Measurements from ENCODE around the gene MYH7B.

Gene MYH7B

GRCh38 chr20:34996243-34997028 lies 40.8 kb downstream of the MYH7B start:
- Histone ChIP-seq H3K4me3 (ENCODE audit: low read length) (no peak overlapping the region), H3K36me3 (ENCODE audit: insufficient read depth, low read length) (peaks cover 76% of the 10 kb centered on the region), H3K4me1 (ENCODE audit: control insufficient read depth, insufficient read depth, low read length) (no peaks in the 10 kb centered on the region), H3K27me3 (ENCODE audit: control insufficient read depth, insufficient read depth, low read length) (no peaks in the 10 kb centered on the region), H3K4me2 (ENCODE audit: low read length) (no peak overlapping the region), H3K9me3 (replicated peaks; ENCODE audit: low read length) (no peaks in the 10 kb centered on the region), H3K9ac (ENCODE audit: low read depth, low read length) (no peak overlapping the region)

DNA sequence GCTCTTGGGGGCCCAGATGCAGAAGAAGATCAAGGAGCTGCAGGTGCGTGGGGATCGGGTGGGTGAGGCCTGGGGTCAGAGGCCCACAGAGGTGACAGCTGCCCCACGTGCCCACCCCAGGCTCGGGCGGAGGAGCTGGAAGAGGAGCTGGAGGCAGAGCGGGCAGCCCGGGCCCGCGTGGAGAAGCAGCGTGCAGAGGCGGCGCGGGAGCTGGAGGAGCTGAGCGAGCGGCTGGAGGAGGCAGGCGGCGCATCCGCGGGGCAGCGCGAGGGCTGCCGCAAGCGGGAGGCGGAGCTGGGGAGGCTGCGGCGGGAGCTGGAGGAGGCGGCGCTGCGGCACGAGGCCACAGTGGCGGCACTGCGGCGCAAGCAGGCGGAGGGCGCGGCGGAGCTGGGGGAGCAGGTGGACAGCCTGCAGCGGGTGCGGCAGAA lies 41.5 kb downstream of the MYH7B start:
- Histone ChIP-seq H3K36me3 (ENCODE audit: insufficient read depth, low read length) (peaks cover 83% of the 10 kb centered on the region), H3K9ac (ENCODE audit: low read depth, low read length) (no peak overlapping the region), H3K4me1 (ENCODE audit: control insufficient read depth, insufficient read depth, low read length) (no peaks in the 10 kb centered on the region), H3K4me2 (ENCODE audit: low read length) (no peak overlapping the region), H3K27me3 (ENCODE audit: control insufficient read depth, insufficient read depth, low read length) (no peaks in the 10 kb centered on the region), H3K4me3 (ENCODE audit: low read length) (no peak overlapping the region), H3K9me3 (replicated peaks; ENCODE audit: low read length) (no peaks in the 10 kb centered on the region)

DNA sequence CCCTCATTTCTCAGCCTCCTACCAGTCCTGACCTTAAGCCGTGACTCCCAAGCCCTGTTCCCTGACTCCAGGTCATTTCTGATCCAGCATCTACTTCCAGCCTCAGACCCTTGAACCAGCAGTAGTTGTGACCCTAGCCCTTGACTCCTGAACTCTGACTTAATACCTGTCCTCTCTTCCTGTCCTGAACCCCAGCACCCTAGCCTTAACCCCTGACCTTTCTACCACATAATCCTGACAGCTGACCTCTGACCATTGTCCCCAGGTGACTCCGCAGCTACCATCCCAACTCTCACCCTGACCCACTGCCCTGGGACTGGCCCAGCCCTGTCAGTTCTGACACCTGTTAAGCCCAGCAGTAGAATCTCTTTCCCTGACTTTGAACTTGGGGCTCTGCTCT lies 42.1 kb downstream of the MYH7B start:
- no peaks in the 10 kb centered on the region for H3K9me3 ChIP-seq (replicated peaks; ENCODE audit: low read length)
- no peak overlapping the region for H3K4me2 ChIP-seq (ENCODE audit: low read length)
- H3K4me1 ChIP-seq (ENCODE audit: control insufficient read depth, insufficient read depth, low read length) = no peaks in the 10 kb centered on the region
- H3K27me3 ChIP-seq (ENCODE audit: control insufficient read depth, insufficient read depth, low read length) = no peaks in the 10 kb centered on the region
- no peak overlapping the region for H3K4me3 ChIP-seq (ENCODE audit: low read length)
- no peak overlapping the region for H3K9ac ChIP-seq (ENCODE audit: low read depth, low read length)
- peaks cover 89% of the 10 kb centered on the region for H3K36me3 ChIP-seq (ENCODE audit: insufficient read depth, low read length)

DNA sequence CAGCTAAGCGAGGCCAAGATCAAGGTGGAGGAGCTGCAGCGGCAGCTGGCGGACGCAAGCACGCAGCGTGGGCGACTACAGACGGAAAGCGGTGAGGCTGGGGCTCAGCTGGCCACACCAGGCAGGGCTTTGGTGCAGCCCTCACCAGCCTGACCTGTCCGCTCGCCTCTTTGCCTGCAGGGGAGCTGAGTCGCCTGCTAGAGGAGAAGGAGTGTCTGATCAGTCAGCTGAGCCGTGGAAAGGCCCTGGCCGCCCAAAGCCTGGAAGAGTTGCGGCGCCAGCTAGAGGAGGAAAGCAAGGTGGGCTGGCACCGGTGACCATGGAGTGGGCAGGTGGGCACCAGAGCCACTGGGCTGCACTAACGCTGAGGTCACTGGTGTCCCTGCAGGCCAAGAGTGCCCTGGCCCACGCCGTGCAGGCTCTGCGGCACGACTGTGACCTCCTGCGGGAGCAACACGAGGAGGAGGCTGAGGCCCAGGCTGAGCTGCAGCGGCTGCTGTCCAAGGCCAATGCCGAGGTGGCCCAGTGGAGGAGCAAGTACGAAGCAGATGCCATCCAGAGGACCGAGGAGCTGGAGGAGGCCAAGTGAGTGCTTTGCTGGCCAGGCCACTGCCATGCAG lies 42.8 kb downstream of the MYH7B start:
- peaks cover 86% of the 10 kb centered on the region for H3K36me3 ChIP-seq (ENCODE audit: insufficient read depth, low read length)
- H3K4me1 ChIP-seq (ENCODE audit: control insufficient read depth, insufficient read depth, low read length) = no peaks in the 10 kb centered on the region
- H3K4me2 ChIP-seq (ENCODE audit: low read length) = no peak overlapping the region
- H3K9ac ChIP-seq (ENCODE audit: low read depth, low read length) = no peak overlapping the region
- no peaks in the 10 kb centered on the region for H3K9me3 ChIP-seq (replicated peaks; ENCODE audit: low read length)
- no peak overlapping the region for H3K4me3 ChIP-seq (ENCODE audit: low read length)
- no peaks in the 10 kb centered on the region for H3K27me3 ChIP-seq (ENCODE audit: control insufficient read depth, insufficient read depth, low read length)

DNA sequence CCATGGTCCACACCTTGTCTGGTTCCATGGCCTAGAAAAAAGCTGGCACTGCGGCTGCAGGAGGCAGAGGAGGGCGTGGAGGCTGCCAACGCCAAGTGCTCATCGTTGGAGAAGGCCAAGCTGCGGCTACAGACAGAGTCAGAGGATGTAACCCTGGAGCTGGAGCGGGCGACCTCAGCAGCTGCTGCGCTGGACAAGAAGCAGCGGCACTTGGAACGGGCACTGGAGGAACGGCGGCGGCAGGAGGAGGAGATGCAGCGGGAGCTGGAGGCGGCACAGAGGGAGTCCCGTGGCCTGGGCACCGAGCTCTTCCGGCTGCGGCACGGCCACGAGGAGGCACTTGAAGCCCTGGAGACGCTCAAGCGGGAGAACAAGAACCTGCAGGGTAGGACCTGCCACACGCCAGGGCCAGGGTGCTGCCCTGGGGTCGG lies 43.4 kb downstream of the MYH7B start:
- H3K4me3 ChIP-seq (ENCODE audit: low read length) = no peak overlapping the region
- H3K9ac ChIP-seq (ENCODE audit: low read depth, low read length) = no peak overlapping the region
- no peak overlapping the region for H3K4me2 ChIP-seq (ENCODE audit: low read length)
- peaks cover 85% of the 10 kb centered on the region for H3K36me3 ChIP-seq (ENCODE audit: insufficient read depth, low read length)
- no peaks in the 10 kb centered on the region for H3K4me1 ChIP-seq (ENCODE audit: control insufficient read depth, insufficient read depth, low read length)
- no peaks in the 10 kb centered on the region for H3K9me3 ChIP-seq (replicated peaks; ENCODE audit: low read length)
- no peaks in the 10 kb centered on the region for H3K27me3 ChIP-seq (ENCODE audit: control insufficient read depth, insufficient read depth, low read length)

DNA sequence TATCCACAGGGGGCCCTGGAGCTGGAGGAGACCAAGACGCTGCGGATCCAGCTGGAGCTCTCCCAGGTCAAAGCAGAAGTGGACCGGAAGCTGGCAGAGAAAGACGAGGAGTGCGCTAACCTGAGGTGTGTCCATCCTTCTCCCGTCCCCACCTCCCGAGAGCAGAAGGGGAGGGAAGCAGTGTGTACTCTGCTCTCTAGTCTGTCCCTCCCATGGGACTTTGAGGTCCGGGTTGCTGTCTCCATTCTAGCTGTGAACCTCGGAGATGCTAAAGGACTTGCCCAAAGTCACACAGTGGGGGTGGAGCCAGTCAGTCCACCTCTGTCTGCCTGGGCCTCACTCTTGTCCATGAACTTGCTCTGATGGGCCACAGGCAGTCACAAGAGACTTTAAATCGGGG lies 44.1 kb downstream of the MYH7B start:
- H3K4me3 ChIP-seq (ENCODE audit: low read length) = no peak overlapping the region
- no peaks in the 10 kb centered on the region for H3K4me1 ChIP-seq (ENCODE audit: control insufficient read depth, insufficient read depth, low read length)
- H3K4me2 ChIP-seq (ENCODE audit: low read length) = no peak overlapping the region
- H3K9ac ChIP-seq (ENCODE audit: low read depth, low read length) = no peak overlapping the region
- H3K9me3 ChIP-seq (replicated peaks; ENCODE audit: low read length) = no peaks in the 10 kb centered on the region
- peaks cover 87% of the 10 kb centered on the region for H3K36me3 ChIP-seq (ENCODE audit: insufficient read depth, low read length)
- H3K27me3 ChIP-seq (ENCODE audit: control insufficient read depth, insufficient read depth, low read length) = no peaks in the 10 kb centered on the region

DNA sequence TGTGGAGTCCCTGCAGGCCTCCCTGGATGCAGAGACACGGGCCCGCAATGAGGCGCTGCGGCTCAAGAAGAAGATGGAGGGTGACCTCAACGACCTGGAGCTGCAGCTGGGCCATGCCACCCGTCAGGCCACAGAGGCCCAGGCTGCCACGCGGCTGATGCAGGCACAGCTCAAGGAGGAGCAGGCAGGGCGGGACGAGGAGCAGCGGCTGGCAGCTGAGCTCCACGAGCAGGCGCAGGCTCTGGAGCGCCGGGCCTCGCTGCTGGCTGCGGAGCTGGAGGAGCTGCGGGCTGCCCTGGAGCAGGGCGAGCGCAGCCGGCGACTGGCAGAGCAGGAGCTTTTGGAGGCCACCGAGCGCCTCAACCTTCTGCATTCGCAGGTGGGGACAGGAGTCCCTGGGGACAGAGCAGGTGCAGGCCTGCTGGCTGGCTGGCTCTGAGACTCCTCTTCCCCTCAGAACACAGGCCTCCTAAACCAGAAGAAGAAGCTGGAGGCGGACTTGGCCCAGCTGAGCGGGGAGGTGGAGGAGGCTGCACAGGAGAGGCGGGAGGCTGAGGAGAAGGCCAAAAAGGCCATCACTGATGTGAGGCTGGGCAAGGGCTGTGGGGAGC lies 44.7 kb downstream of the MYH7B start:
- Histone ChIP-seq H3K9ac (ENCODE audit: low read depth, low read length) (no peak overlapping the region), H3K9me3 (replicated peaks; ENCODE audit: low read length) (no peaks in the 10 kb centered on the region), H3K27me3 (ENCODE audit: control insufficient read depth, insufficient read depth, low read length) (no peaks in the 10 kb centered on the region), H3K4me3 (ENCODE audit: low read length) (no peak overlapping the region), H3K4me1 (ENCODE audit: control insufficient read depth, insufficient read depth, low read length) (no peaks in the 10 kb centered on the region), H3K36me3 (ENCODE audit: insufficient read depth, low read length) (peaks cover 88% of the 10 kb centered on the region), H3K4me2 (ENCODE audit: low read length) (no peak overlapping the region)

DNA sequence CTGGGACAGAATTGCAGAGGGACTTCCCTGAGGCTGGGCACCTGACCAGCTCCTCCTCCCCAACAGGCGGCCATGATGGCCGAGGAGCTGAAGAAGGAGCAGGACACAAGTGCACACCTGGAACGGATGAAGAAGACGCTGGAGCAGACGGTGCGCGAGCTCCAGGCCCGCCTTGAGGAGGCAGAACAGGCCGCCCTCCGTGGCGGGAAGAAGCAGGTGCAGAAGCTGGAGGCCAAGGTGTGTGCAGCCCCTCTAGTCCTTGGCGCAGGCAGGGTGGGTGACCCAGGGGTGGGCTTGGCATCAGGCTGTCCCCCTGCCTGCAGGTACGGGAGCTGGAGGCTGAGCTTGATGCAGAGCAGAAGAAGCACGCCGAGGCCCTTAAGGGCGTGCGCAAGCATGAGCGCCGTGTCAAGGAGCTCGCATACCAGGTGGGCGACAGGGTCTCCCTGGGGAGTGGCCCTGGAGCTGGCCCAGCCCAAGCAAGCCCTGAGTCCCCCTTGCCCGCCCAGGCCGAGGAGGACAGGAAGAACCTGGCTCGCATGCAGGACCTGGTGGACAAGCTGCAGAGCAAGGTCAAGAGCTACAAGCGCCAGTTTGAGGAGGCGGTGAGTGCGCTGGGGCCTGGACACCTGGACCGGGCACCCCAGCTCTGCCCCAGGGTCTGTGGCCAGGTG lies 45.4 kb downstream of the MYH7B start:
- Histone ChIP-seq H3K4me1 (ENCODE audit: control insufficient read depth, insufficient read depth, low read length) (no peaks in the 10 kb centered on the region), H3K4me2 (ENCODE audit: low read length) (no peak overlapping the region), H3K9me3 (replicated peaks; ENCODE audit: low read length) (no peaks in the 10 kb centered on the region), H3K36me3 (ENCODE audit: insufficient read depth, low read length) (peaks cover 88% of the 10 kb centered on the region), H3K9ac (ENCODE audit: low read depth, low read length) (no peak overlapping the region), H3K4me3 (ENCODE audit: low read length) (no peak overlapping the region), H3K27me3 (ENCODE audit: control insufficient read depth, insufficient read depth, low read length) (no peaks in the 10 kb centered on the region)

GRCh38 chr20:35001596-35002362 lies 46.1 kb downstream of the MYH7B start:
- Histone ChIP-seq H3K4me3 (ENCODE audit: low read length) (no peak overlapping the region), H3K9me3 (replicated peaks; ENCODE audit: low read length) (no peaks in the 10 kb centered on the region), H3K9ac (ENCODE audit: low read depth, low read length) (no peak overlapping the region), H3K27me3 (ENCODE audit: control insufficient read depth, insufficient read depth, low read length) (no peaks in the 10 kb centered on the region), H3K36me3 (ENCODE audit: insufficient read depth, low read length) (peaks cover 90% of the 10 kb centered on the region), H3K4me1 (ENCODE audit: control insufficient read depth, insufficient read depth, low read length) (no peaks in the 10 kb centered on the region), H3K4me2 (ENCODE audit: low read length) (no peak overlapping the region)

- Histone ChIP-seq H3K36me3 (ENCODE audit: insufficient read depth, low read length) (peaks cover 96% of the 10 kb centered on the region), H3K4me1 (ENCODE audit: control insufficient read depth, insufficient read depth, low read length) (no peaks in the 10 kb centered on the region), H3K9ac (ENCODE audit: low read depth, low read length) (no peak overlapping the region), H3K4me3 (ENCODE audit: low read length) (no peak overlapping the region), H3K4me2 (ENCODE audit: low read length) (no peak overlapping the region), H3K27me3 (ENCODE audit: control insufficient read depth, insufficient read depth, low read length) (no peaks in the 10 kb centered on the region), H3K9me3 (replicated peaks; ENCODE audit: low read length) (no peaks in the 10 kb centered on the region)
These were observed 47.0 kb downstream of the MYH7B start for GRCh38 chr20:35002426-35003210.

All from skeletal muscle satellite cell (primary cell).